ENCODE measurements around the gene KCNH3. TPM values are rescaled to one million over a fixed set of nuclear protein-coding genes. Genes with fewer than 3 reads are reported as not detected.

Gene KCNH3
- total and polyA plus RNA-seq, 8 donors, result 0.15 to 2.4 (median 1.5) TPM

DNA sequence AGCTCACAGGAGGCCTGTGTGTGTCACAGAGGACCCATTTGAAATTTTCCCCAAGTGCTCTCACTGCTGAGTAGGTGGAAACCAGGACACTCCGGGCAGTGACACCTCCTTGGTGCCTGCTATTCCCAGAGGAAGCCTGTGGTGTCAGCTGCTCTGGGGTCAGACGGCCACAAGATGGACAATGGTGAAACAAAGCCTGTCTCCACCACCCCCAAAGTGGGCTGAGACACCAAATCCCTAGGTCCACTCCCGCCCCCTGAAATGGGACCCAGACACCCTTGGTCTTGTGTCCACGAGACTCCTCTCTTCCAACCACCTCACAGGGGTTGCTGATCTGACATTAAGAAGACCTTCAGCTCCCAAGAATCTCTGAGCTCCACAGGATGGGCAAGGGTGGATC lies 7.0 kb downstream of the KCNH3 start:
- ATAC-seq (no peak), DNase-seq (no peak)
- Histone ChIP-seq H3K36me3 (no peaks in the 10 kb centered on the region), H3K27ac (no peak overlapping the region), H3K27me3 (peaks cover 17 to 81% of the 10 kb centered on the region in 2 donors), H3K4me1 (peaks cover 8 to 15% of the 10 kb centered on the region in 2 donors), H3K9me3 (no peaks in the 10 kb centered on the region), H3K4me3 (no peak overlapping the region)
- TF ChIP-seq, protein P1, sequence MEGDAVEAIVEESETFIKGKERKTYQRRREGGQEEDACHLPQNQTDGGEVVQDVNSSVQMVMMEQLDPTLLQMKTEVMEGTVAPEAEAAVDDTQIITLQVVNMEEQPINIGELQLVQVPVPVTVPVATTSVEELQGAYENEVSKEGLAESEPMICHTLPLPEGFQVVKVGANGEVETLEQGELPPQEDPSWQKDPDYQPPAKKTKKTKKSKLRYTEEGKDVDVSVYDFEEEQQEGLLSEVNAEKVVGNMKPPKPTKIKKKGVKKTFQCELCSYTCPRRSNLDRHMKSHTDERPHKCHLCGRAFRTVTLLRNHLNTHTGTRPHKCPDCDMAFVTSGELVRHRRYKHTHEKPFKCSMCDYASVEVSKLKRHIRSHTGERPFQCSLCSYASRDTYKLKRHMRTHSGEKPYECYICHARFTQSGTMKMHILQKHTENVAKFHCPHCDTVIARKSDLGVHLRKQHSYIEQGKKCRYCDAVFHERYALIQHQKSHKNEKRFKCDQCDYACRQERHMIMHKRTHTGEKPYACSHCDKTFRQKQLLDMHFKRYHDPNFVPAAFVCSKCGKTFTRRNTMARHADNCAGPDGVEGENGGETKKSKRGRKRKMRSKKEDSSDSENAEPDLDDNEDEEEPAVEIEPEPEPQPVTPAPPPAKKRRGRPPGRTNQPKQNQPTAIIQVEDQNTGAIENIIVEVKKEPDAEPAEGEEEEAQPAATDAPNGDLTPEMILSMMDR (IDR thresholded peaks at IDR 0.05), result no peak
- intact Hi-C loops (cut with DNase I), result no loop called here

DNA sequence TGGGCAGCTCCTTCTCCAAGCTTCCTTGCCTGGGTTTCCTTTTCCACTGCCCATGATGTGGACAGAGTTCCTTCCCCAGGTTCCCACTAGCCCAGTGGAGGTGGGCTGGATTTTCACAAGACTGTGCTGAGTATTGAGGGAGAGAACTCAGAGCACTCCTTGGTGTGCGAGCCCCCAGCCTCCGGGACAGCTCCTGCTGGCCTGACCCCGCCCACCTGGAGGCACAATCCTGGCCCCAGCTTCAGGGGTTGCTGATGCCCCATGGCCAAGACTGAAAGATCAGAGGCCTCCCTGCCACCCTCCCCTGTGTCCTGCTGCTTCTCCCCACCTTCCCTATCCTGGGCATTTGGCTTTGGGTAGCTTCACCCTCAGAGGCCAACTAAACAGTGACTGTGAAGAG lies 7.7 kb downstream of the KCNH3 start:
- peak in 1 of 4 donors; percentile 54 for DNase-seq
- intact Hi-C loops (cut with DNase I), result no loop called here
- Histone ChIP-seq H3K4me3 (no peak overlapping the region), H3K36me3 (no peaks in the 10 kb centered on the region), H3K9me3 (no peaks in the 10 kb centered on the region), H3K4me1 (peaks cover 8 to 15% of the 10 kb centered on the region in 2 donors), H3K27me3 (peaks cover 17 to 84% of the 10 kb centered on the region in 2 donors), H3K27ac (no peak overlapping the region)
- ATAC-seq, result no peak
- TF ChIP-seq, protein P1 (IDR thresholded peaks at IDR 0.05), result no peak

DNA sequence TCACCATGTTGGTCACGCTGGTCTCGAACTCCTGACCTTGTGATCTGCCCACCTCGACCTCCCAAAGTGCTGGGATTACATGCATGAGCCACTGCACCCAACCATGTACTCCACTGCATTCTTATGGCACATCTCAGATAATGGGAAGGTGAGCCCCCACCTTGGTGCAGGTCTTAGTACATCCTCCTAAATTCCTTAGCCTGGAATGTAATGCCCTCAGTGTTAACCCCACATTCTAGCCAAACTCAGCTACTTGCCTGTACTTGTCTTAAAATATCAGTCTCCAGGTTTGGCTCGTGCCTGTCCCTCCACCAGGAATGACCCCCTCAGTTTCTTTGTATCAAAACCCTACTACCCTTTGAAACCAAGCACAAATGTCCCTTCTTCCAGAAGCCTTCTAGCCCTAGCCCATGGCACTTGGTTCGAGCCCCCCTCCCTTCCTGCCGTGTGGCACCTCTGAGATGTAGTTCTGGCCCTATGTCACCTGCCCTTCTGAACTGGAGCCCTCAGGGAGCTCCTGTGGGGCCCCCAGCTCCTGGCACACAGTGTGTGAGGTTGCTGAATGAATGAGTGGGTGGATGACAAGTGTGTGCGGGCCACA lies 8.4 kb downstream of the KCNH3 start:
- Histone ChIP-seq H3K27me3 (peaks cover 17 to 92% of the 10 kb centered on the region in 2 donors), H3K4me3 (no peak overlapping the region), H3K9me3 (no peaks in the 10 kb centered on the region), H3K36me3 (no peaks in the 10 kb centered on the region), H3K4me1 (peaks cover 8 to 15% of the 10 kb centered on the region in 2 donors), H3K27ac (no peak overlapping the region)
- TF ChIP-seq, protein P1 (IDR thresholded peaks at IDR 0.05), result no peak
- ATAC-seq (no peak), DNase-seq (peak in 1 of 4 donors; percentile 30)
- intact Hi-C loops (cut with DNase I), result no loop called here

DNA sequence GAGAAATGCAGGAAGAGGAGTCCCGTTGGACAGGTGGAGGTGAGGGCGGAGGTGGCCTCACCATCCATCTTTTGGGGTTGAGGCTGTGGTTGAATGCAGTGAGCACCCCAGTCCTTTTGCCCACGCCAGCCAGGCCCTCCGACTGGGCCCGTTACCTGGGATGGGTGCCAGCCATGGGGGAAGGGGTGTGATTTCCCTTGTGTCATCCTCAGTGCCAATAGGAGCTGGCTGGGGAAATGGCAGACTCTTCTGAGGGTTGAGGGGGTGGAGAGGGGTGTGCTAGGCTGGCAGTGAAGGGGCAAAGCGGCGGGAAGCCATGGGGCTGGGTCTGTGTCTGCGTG lies 9.6 kb downstream of the KCNH3 start:
- TF ChIP-seq, protein P1 (IDR thresholded peaks at IDR 0.05), result no peak
- Histone ChIP-seq H3K36me3 (no peaks in the 10 kb centered on the region), H3K4me1 (peaks cover 8 to 15% of the 10 kb centered on the region in 2 donors), H3K27ac (no peak overlapping the region), H3K4me3 (peak overlapping the region in 1 of 2 donors; percentile 3), H3K9me3 (no peaks in the 10 kb centered on the region), H3K27me3 (peaks cover 17 to 92% of the 10 kb centered on the region in 2 donors)
- no peak for ATAC-seq
- peak in 1 of 4 donors; percentile 28 for DNase-seq
- intact Hi-C loops (cut with DNase I), result no loop called here

DNA sequence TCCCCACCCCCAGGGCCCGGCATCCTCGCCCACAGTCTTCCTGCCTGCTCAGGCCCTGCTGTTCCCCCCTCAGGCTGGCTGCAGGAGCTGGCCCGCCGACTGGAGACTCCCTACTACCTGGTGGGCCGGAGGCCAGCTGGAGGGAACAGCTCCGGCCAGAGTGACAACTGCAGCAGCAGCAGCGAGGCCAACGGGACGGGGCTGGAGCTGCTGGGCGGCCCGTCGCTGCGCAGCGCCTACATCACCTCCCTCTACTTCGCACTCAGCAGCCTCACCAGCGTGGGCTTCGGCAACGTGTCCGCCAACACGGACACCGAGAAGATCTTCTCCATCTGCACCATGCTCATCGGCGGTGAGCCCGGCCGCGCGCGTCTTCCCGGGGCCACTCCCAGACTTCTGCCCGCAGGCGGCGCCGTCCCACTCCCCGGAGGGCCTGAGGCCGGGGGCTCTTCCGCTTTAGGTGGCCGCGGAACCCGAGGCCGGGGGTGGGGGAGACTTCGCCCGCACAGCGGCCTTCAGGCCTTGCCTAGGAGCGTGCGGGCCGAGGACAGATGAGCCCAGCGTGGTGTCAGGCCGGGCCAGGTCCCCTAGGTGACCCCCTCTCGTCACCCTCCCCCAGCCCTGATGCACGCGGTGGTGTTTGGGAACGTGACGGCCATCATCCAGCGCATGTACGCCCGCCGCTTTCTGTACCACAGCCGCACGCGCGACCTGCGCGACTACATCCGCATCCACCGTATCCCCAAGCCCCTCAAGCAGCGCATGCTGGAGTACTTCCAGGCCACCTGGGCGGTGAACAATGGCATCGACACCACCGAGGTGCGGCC lies 10.2 kb downstream of the KCNH3 start:
- Histone ChIP-seq H3K4me3 (peak overlapping the region; percentile 3 to 10), H3K27me3 (peaks cover 17 to 86% of the 10 kb centered on the region in 2 donors), H3K4me1 (peaks cover 8 to 15% of the 10 kb centered on the region in 2 donors), H3K36me3 (no peaks in the 10 kb centered on the region), H3K9me3 (no peaks in the 10 kb centered on the region), H3K27ac (no peak overlapping the region)
- DNase-seq, result peak in 3 of 4 donors; percentile 49 to 85 (median 62)
- TF ChIP-seq, protein P1 (IDR thresholded peaks at IDR 0.05), result peak in 1 of 2 donors; percentile 22
- peak; percentile 54 for ATAC-seq
- intact Hi-C loops (cut with DNase I), result no loop called here
